ENCODE data around the gene TXNDC11.

- TF ChIP-seq POLR2AphosphoS5 (IDR thresholded peaks at IDR 0.05): no peak
- TF ChIP-seq CTCF (IDR thresholded peaks at IDR 0.05): no peak
These were observed 42.2 kb downstream of the TXNDC11 start for GRCh38 chr16:11700264-11701029.

Measured in prostate gland (tissue), 2 donors.